ENCODE data around the gene ABCC8.

The ABCC8 gene

GRCh38 chr11:17437366-17437765 lies 39.3 kb downstream of the ABCC8 start:
- Histone ChIP-seq H3K27ac (ENCODE audit: low read depth, low read length, poor library complexity, severe bottlenecking) (no peak overlapping the region), H3K4me1 (ENCODE audit: insufficient read depth, low read length, severe bottlenecking) (no peaks in the 10 kb centered on the region), H3K4me3 (ENCODE audit: low read depth, low read length, poor library complexity, severe bottlenecking) (no peak overlapping the region), H3K9me2 (ENCODE audit: low read depth, low read length) (no peaks in the 10 kb centered on the region), H3K9me3 (ENCODE audit: low read length) (peaks cover 3% of the 10 kb centered on the region; the same call in 1 of the 2 replicates), H3K4me2 (ENCODE audit: low read length) (no peak overlapping the region), H2AFZ (ENCODE audit: low read length) (no peak overlapping the region), H3K27me3 (ENCODE audit: insufficient read depth, low read length) (peaks cover 3% of the 10 kb centered on the region; the same call in 1 of the 2 replicates), H3K79me2 (ENCODE audit: insufficient read depth, low read length) (no peaks in the 10 kb centered on the region), H3F3A (ENCODE audit: insufficient read depth, low read length) (no peaks in the 10 kb centered on the region), H3K9ac (ENCODE audit: low read length) (no peak overlapping the region), H3K36me3 (ENCODE audit: insufficient read depth, low read length) (no peaks in the 10 kb centered on the region), H4K20me1 (ENCODE audit: insufficient read depth, low read length) (no peaks in the 10 kb centered on the region)
- TF ChIP-seq CTCF (IDR thresholded peaks at IDR 0.05; ENCODE audit: low read length): no peak
- no peak for TF ChIP-seq EZH2 (IDR thresholded peaks at IDR 0.05; ENCODE audit: borderline replicate concordance, low read length)

GRCh38 chr11:17434108-17434507 lies 42.5 kb downstream of the ABCC8 start:
- Histone ChIP-seq H3K27me3 (ENCODE audit: insufficient read depth, low read length) (0 out of 2 replicates have a peak, but pooled peaks cover 3% of the 10 kb centered on the region), H3K4me1 (ENCODE audit: insufficient read depth, low read length, severe bottlenecking) (no peaks in the 10 kb centered on the region), H4K20me1 (ENCODE audit: insufficient read depth, low read length) (no peaks in the 10 kb centered on the region), H3K9ac (ENCODE audit: low read length) (no peak overlapping the region), H3K9me2 (ENCODE audit: low read depth, low read length) (no peaks in the 10 kb centered on the region), H3K27ac (ENCODE audit: low read depth, low read length, poor library complexity, severe bottlenecking) (no peak overlapping the region), H3K4me3 (ENCODE audit: low read depth, low read length, poor library complexity, severe bottlenecking) (no peak overlapping the region), H3F3A (ENCODE audit: insufficient read depth, low read length) (no peaks in the 10 kb centered on the region), H2AFZ (ENCODE audit: low read length) (no peak overlapping the region), H3K4me2 (ENCODE audit: low read length) (no peak overlapping the region), H3K36me3 (ENCODE audit: insufficient read depth, low read length) (no peaks in the 10 kb centered on the region), H3K79me2 (ENCODE audit: insufficient read depth, low read length) (no peaks in the 10 kb centered on the region), H3K9me3 (ENCODE audit: low read length) (no peaks in the 10 kb centered on the region)
- TF ChIP-seq EZH2 (IDR thresholded peaks at IDR 0.05; ENCODE audit: borderline replicate concordance, low read length) (no peak), CTCF (IDR thresholded peaks at IDR 0.05; ENCODE audit: low read length) (no peak)

GRCh38 chr11:17432002-17432401 lies 44.6 kb downstream of the ABCC8 start:
- H3K4me2 ChIP-seq (ENCODE audit: low read length): no peak overlapping the region
- no peak overlapping the region for H3K4me3 ChIP-seq (ENCODE audit: low read depth, low read length, poor library complexity, severe bottlenecking)
- H3K27ac ChIP-seq (ENCODE audit: low read depth, low read length, poor library complexity, severe bottlenecking): no peak overlapping the region
- H3K79me2 ChIP-seq (ENCODE audit: insufficient read depth, low read length): no peaks in the 10 kb centered on the region
- peaks cover 4% of the 10 kb centered on the region; the same call in 1 of the 2 replicates for H3K27me3 ChIP-seq (ENCODE audit: insufficient read depth, low read length)
- no peak overlapping the region for H3K9ac ChIP-seq (ENCODE audit: low read length)
- no peaks in the 10 kb centered on the region for H3K9me2 ChIP-seq (ENCODE audit: low read depth, low read length)
- H3F3A ChIP-seq (ENCODE audit: insufficient read depth, low read length): no peaks in the 10 kb centered on the region
- H3K9me3 ChIP-seq (ENCODE audit: low read length): no peaks in the 10 kb centered on the region
- TF ChIP-seq EZH2 (IDR thresholded peaks at IDR 0.05; ENCODE audit: borderline replicate concordance, low read length) (no peak), CTCF (IDR thresholded peaks at IDR 0.05; ENCODE audit: low read length) (no peak)
- no peaks in the 10 kb centered on the region for H3K36me3 ChIP-seq (ENCODE audit: insufficient read depth, low read length)
- H4K20me1 ChIP-seq (ENCODE audit: insufficient read depth, low read length): no peaks in the 10 kb centered on the region
- no peak overlapping the region for H2AFZ ChIP-seq (ENCODE audit: low read length)
- no peaks in the 10 kb centered on the region for H3K4me1 ChIP-seq (ENCODE audit: insufficient read depth, low read length, severe bottlenecking)

Measured in OCI-LY1 (cell line).